SK-N-SH (cell line): ENCODE measurements around the gene ELF3. TPM values are rescaled to one million over a fixed set of nuclear protein-coding genes. Genes with fewer than 3 reads are reported as not detected.

Experiments
- CTCF ChIA-PET: fragments of 300-600, 350-600 bp; formaldehyde crosslinking; extraction: SDS; loops from one replicate; lab custom pipeline; 2021; lab: Yijun Ruan, JAX
- POLR2A ChIA-PET: fragments of 350-600 bp; sonication (Branson Sonifier 250); formaldehyde crosslinking; extraction: SDS; loops from one replicate; lab custom pipeline; 2020; ENCODE audit warnings: antibody characterized with exemption, inconsistent platforms; lab: Yijun Ruan, JAX
- DNase-seq: peaks from one replicate; pipeline ENCODE4 v3.0.0; 2012
- H2AFZ ChIP-seq: fragments of 200-600 bp; sonication (generic); 2 replicates; pipeline ENCODE4 v1.8.1; 2016; ENCODE audit warnings: antibody characterized with exemption, mild to moderate bottlenecking, low read depth
- H3F3A ChIP-seq: fragments of 200-600 bp; sonication (generic); replicated peaks from 2 replicates; pipeline ENCODE3; 2016; ENCODE audit warnings: antibody characterized with exemption, mild to moderate bottlenecking; ENCODE audit not compliant: insufficient read depth
- H3K27ac ChIP-seq, 2 experiments: fragments of 200-500 bp in 1 of 2; fragments of 200-600 bp in 1 of 2; sonication (Bioruptor generic) in 1 of 2; sonication (generic), shearing (Covaris generic) in 1 of 2; 2 replicates each; pipeline versions ENCODE4 v1.5.1 to v1.6.1; 2014 to 2016; ENCODE audit warnings: low read depth in 2 of 2, inconsistent platforms in 1 of 2, low read length in 1 of 2, mild to moderate bottlenecking in 1 of 2, mixed read lengths in 1 of 2
- H3K27me3 ChIP-seq: fragments of 200-600 bp; sonication (generic), shearing (Covaris generic); 2 replicates; pipeline ENCODE4 v1.6.1; 2016; ENCODE audit warnings: mixed run types; ENCODE audit not compliant: insufficient read depth
- H3K36me3 ChIP-seq, 2 experiments: fragments of 200-500 bp in 1 of 2; fragments of 200-600 bp in 1 of 2; sonication (Bioruptor generic) in 1 of 2; sonication (generic) in 1 of 2; replicated peaks in 1 of 2; 2 replicates each; pipeline versions ENCODE3 to v1.5.1; 2014 to 2016; ENCODE audit warnings: low read length in 1 of 2, mild to moderate bottlenecking in 1 of 2; ENCODE audit not compliant: insufficient read depth in 2 of 2, control insufficient read depth in 1 of 2
- H3K4me1 ChIP-seq, 2 experiments: fragments of 200-500 bp in 1 of 2; fragments of 200-600 bp in 1 of 2; sonication (Bioruptor generic) in 1 of 2; sonication (generic), shearing (Covaris generic) in 1 of 2; 2 replicates each; pipeline versions ENCODE4 v1.5.1 to v1.6.1; 2014 to 2016; ENCODE audit warnings: low read depth in 1 of 2, low read length in 1 of 2, mixed run types in 1 of 2; ENCODE audit not compliant: insufficient read depth in 2 of 2, control insufficient read depth in 1 of 2
- H3K4me2 ChIP-seq: fragments of 200-600 bp; sonication (generic), shearing (Covaris generic); 2 replicates; pipeline ENCODE4 v1.6.1; 2017; ENCODE audit warnings: mixed run types
- H3K4me3 ChIP-seq, 2 experiments: fragments of 200-500 bp in 1 of 2; fragments of 200-600 bp in 1 of 2; sonication (Bioruptor generic) in 1 of 2; sonication (generic), shearing (Covaris generic) in 1 of 2; 2 replicates each; pipeline versions ENCODE4 v1.5.1 to v1.8.1; 2014 to 2016; ENCODE audit warnings: low read depth in 2 of 2, inconsistent platforms in 1 of 2, low read length in 1 of 2, mild to moderate bottlenecking in 1 of 2, mixed read lengths in 1 of 2, moderate library complexity in 1 of 2
- H3K79me2 ChIP-seq: fragments of 200-600 bp; sonication (generic); 2 replicates; pipeline ENCODE4 v1.8.1; 2017; ENCODE audit warnings: mild to moderate bottlenecking; ENCODE audit not compliant: insufficient read depth
- H3K9ac ChIP-seq: fragments of 200-600 bp; sonication (generic); 2 replicates; pipeline ENCODE4 v1.6.1; 2017; ENCODE audit warnings: mixed run types
- H3K9me2 ChIP-seq: fragments of 200-600 bp; sonication (generic); 2 replicates; pipeline ENCODE4 v1.6.1; 2017; ENCODE audit warnings: mixed run types
- H3K9me3 ChIP-seq: fragments of 200-600 bp; sonication (generic); 2 replicates; pipeline ENCODE4 v1.6.1; 2017; ENCODE audit warnings: mixed run types, mild to moderate bottlenecking, moderate library complexity
- H4K20me1 ChIP-seq: fragments of 200-600 bp; sonication (generic); 2 replicates; pipeline ENCODE4 v1.6.1; 2017; ENCODE audit warnings: mild to moderate bottlenecking, mixed run types; ENCODE audit not compliant: insufficient read depth
- EZH2phosphoT487 ChIP-seq: fragments of 200-600 bp; sonication (generic); IDR thresholded peaks from 2 replicates; pipeline ENCODE4 v1.6.1; 2017; ENCODE audit warnings: low read depth, mixed run types, mild to moderate bottlenecking, antibody characterized with exemption, moderate library complexity, borderline replicate concordance
- FOSL2 ChIP-seq: IDR thresholded peaks from 2 replicates; pipeline ENCODE4 v1.4.0; 2012; ENCODE audit warnings: low read depth, mild to moderate bottlenecking, moderate library complexity, borderline replicate concordance
- FOXM1 ChIP-seq: IDR thresholded peaks from 2 replicates; pipeline ENCODE4 v1.4.0; 2012; ENCODE audit warnings: low read depth, mild to moderate bottlenecking
- MAX ChIP-seq: IDR thresholded peaks from 2 replicates; pipeline ENCODE4 v1.4.0; 2012; ENCODE audit warnings: low read depth
- MEF2A ChIP-seq: IDR thresholded peaks from 2 replicates; pipeline ENCODE4 v1.4.0; 2012; ENCODE audit warnings: low read depth, borderline replicate concordance
- NRF1 ChIP-seq: IDR thresholded peaks from 2 replicates; pipeline ENCODE4 v1.6.1; 2012; ENCODE audit warnings: low read depth, mild to moderate bottlenecking, low read length
- POLR2AphosphoS5 ChIP-seq: IDR thresholded peaks from 2 replicates; pipeline ENCODE4 v1.6.1; 2012; ENCODE audit warnings: low read depth, low read length
- RCOR1 ChIP-seq: fragments of 150-350 bp; IDR thresholded peaks from 2 replicates; pipeline ENCODE4 v1.6.1; 2017; ENCODE audit warnings: antibody characterized with exemption, low read length
- RFX5 ChIP-seq: IDR thresholded peaks from 2 replicates; pipeline ENCODE4 v1.6.1; 2012; ENCODE audit warnings: mild to moderate bottlenecking, improper control_type of control experiment, low read length
- RXRA ChIP-seq: IDR thresholded peaks from 2 replicates; pipeline ENCODE4 v1.4.0; 2012; ENCODE audit warnings: low read depth, mild to moderate bottlenecking, borderline replicate concordance
- TEAD4 ChIP-seq: IDR thresholded peaks from 2 replicates; pipeline ENCODE4 v1.4.0; 2012; ENCODE audit warnings: mild to moderate bottlenecking, borderline replicate concordance; ENCODE audit not compliant: insufficient read depth
- USF1 ChIP-seq: IDR thresholded peaks from 2 replicates; pipeline ENCODE4 v1.4.0; 2012; ENCODE audit warnings: low read depth, borderline replicate concordance
- WGBS: methylation state at CpG from one replicate; pipeline ENCODE4 v1.1.6; 2017; ENCODE audit warnings: low lambda C conversion rate; 5-methylcytosine and 5-hydroxymethylcytosine counted together
- polyA plus RNA-seq, 3 experiments: library from polyadenylated mRNA; depleted of rRNA; stranded (reverse); fragments of >200 nt; gene quantifications; 2 replicates each; pipeline ENCODE4 v1.2.3, GENCODE V29; 2012

ELF3 gene
- polyA plus RNA-seq, 1 of the 3 experiments (the other 2 are of a cell fraction) = 0.10 TPM

GRCh38 chr1:202014060-202014459 lies 3.7 kb downstream of the ELF3 start:
- Histone ChIP-seq H3K4me3 (no peak overlapping the region), H3K9ac (no peak overlapping the region), H3K27me3 (no peaks in the 10 kb centered on the region), H3K36me3 (no peaks in the 10 kb centered on the region), H3K4me1 (peaks cover 0 to 3% of the 10 kb centered on the region in 2 experiments; a peak in 1 of 4 replicates), H3K79me2 (no peaks in the 10 kb centered on the region), H3K9me3 (no peaks in the 10 kb centered on the region), H3K27ac (no peak overlapping the region), H2AFZ (no peak overlapping the region), H4K20me1 (no peaks in the 10 kb centered on the region), H3F3A (no peaks in the 10 kb centered on the region), H3K9me2 (no peaks in the 10 kb centered on the region), H3K4me2 (no peak overlapping the region)
- DNase-seq = no peak
- ChIA-PET POLR2A (no interaction called here), CTCF (interaction anchor here (1.9 to 20.4 kb wide), 3 partner anchors 15 to 108 kb away, joined by 6 to 411 read pairs (median 77); partner anchors contain the start of gene GPR37L1)
- TF ChIP-seq FOXM1 (no peak), MEF2A (no peak), USF1 (no peak), POLR2AphosphoS5 (no peak), RCOR1 (no peak), MAX (no peak), NRF1 (no peak), RFX5 (no peak)
- WGBS = 89% methylated on average over 6 of the region's 6 CpGs

- Histone ChIP-seq H4K20me1 (no peaks in the 10 kb centered on the region), H3K79me2 (no peaks in the 10 kb centered on the region), H3K9me3 (no peaks in the 10 kb centered on the region), H3K27ac (no peak overlapping the region), H3K4me2 (no peak overlapping the region), H2AFZ (no peak overlapping the region), H3K4me3 (no peak overlapping the region), H3K27me3 (no peaks in the 10 kb centered on the region), H3F3A (no peaks in the 10 kb centered on the region), H3K4me1 (no peaks in the 10 kb centered on the region; a peak in 1 of 4 replicates), H3K9ac (no peak overlapping the region), H3K36me3 (no peaks in the 10 kb centered on the region), H3K9me2 (no peaks in the 10 kb centered on the region)
- no peak for TF ChIP-seq NRF1
- no peak for TF ChIP-seq POLR2AphosphoS5
- TF ChIP-seq EZH2phosphoT487 = no peak
- no peak for TF ChIP-seq MEF2A
- no peak for TF ChIP-seq FOSL2
- TF ChIP-seq TEAD4 = no peak
- TF ChIP-seq RXRA = no peak
- ChIA-PET POLR2A (interaction anchor here (0.6 kb wide), 1 partner anchor 35 kb away, joined by 3 read pairs; no protein-coding TSS in a partner anchor), CTCF (interaction anchor here (0.9 to 20.4 kb wide), 6 partner anchors 15 to 120 kb away, joined by 3 to 411 read pairs (median 4); partner anchors contain the start of gene GPR37L1)
- 84% methylated on average over 14 of the region's 17 CpGs for WGBS
- DNase-seq = no peak
These were observed 4.7 kb downstream of the ELF3 start for GRCh38 chr1:202014915-202015661.
